DND-41 (cell line): ENCODE data around the gene NRCAM.

Source experiments
- ATAC-seq: fragments of 200-7000 bp; cut with Tn5 transposase; 3 replicates; pipeline ENCODE4 v1.9.1; 2021; ENCODE audit warnings: low read depth; ENCODE audit not compliant: insufficient read depth
- DNase-seq: peaks from one replicate; pipeline ENCODE4 v3.0.0-alpha.2; 2020
- H2AFZ ChIP-seq: 2 replicates; pipeline ENCODE4 v1.6.0; 2012; ENCODE audit warnings: low read depth, low read length
- H3K27ac ChIP-seq: 2 replicates; pipeline ENCODE4 v1.5.1; 2012; ENCODE audit warnings: low read length, inconsistent platforms
- H3K27me3 ChIP-seq: fragments of 200-600 bp; sonication (generic); 2 replicates; pipeline ENCODE4 v1.6.0; 2012; ENCODE audit warnings: low read length, mild to moderate bottlenecking, inconsistent platforms; ENCODE audit not compliant: insufficient read depth, poor library complexity
- H3K36me3 ChIP-seq: 2 replicates; pipeline ENCODE4 v1.5.1; 2012; ENCODE audit warnings: low read length, inconsistent platforms; ENCODE audit not compliant: insufficient read depth
- H3K4me1 ChIP-seq: 2 replicates; pipeline ENCODE4 v1.5.1; 2012; ENCODE audit warnings: mild to moderate bottlenecking, low read length; ENCODE audit not compliant: insufficient read depth
- H3K4me2 ChIP-seq: 2 replicates; pipeline ENCODE4 v1.6.0; 2012; ENCODE audit warnings: mild to moderate bottlenecking, moderate library complexity, low read length, inconsistent platforms; ENCODE audit not compliant: insufficient read depth
- H3K4me3 ChIP-seq, 2 experiments: fragments of 200-600 bp in 1 of 2; shearing (Covaris generic) in 1 of 2; 2 replicates each; pipeline ENCODE4 v1.5.1; 2012 to 2016; ENCODE audit warnings: inconsistent platforms in 2 of 2, low read length in 2 of 2, mild to moderate bottlenecking in 2 of 2, low read depth in 1 of 2, moderate library complexity in 1 of 2
- H3K79me2 ChIP-seq: 2 replicates; pipeline ENCODE4 v1.6.0; 2012; ENCODE audit warnings: low read length, inconsistent platforms; ENCODE audit not compliant: insufficient read depth
- H3K9ac ChIP-seq: 2 replicates; pipeline ENCODE4 v1.6.0; 2012; ENCODE audit warnings: low read depth, mild to moderate bottlenecking, inconsistent platforms, low read length, moderate library complexity
- H3K9me3 ChIP-seq: 2 replicates; pipeline ENCODE4 v1.5.1; 2012; ENCODE audit warnings: low read length, moderate library complexity, mild to moderate bottlenecking, inconsistent platforms; ENCODE audit not compliant: insufficient read depth, severe bottlenecking
- H4K20me1 ChIP-seq: 2 replicates; pipeline ENCODE4 v1.6.0; 2012; ENCODE audit warnings: low read length; ENCODE audit not compliant: insufficient read depth
- CTCF ChIP-seq: IDR thresholded peaks from 2 replicates; pipeline ENCODE4 v1.5.1; 2012; ENCODE audit warnings: borderline replicate concordance, low read length, moderate library complexity, mild to moderate bottlenecking; ENCODE audit not compliant: poor library complexity, severe bottlenecking; ENCODE audit errors: extremely low read depth
- EZH2 ChIP-seq: IDR thresholded peaks from 3 replicates; pipeline ENCODE4 v1.6.1; 2012; ENCODE audit warnings: borderline replicate concordance, low read depth, mild to moderate bottlenecking, moderate library complexity, low read length, inconsistent platforms; ENCODE audit not compliant: severe bottlenecking

The NRCAM gene

GRCh38 chr7:108498481-108498880 is 42.2 kb upstream of the NRCAM start:
- no peak for ATAC-seq
- Histone ChIP-seq H4K20me1 (no peaks in the 10 kb centered on the region), H2AFZ (no peak overlapping the region)

GRCh38 chr7:108497082-108497725 is 41.0 kb upstream of the NRCAM start:
- H3K4me1 ChIP-seq, result no peaks in the 10 kb centered on the region
- DNase-seq (peak; percentile 55), ATAC-seq (peak; percentile 80)
- H3K4me2 ChIP-seq, result no peak overlapping the region
- no peaks in the 10 kb centered on the region for H3K79me2 ChIP-seq
- no peak overlapping the region for H2AFZ ChIP-seq
- TF ChIP-seq EZH2, result no peak
- TF ChIP-seq CTCF, result peak; percentile 94
- H3K27ac ChIP-seq, result no peak overlapping the region
- no peaks in the 10 kb centered on the region for H3K27me3 ChIP-seq
- H4K20me1 ChIP-seq, result no peaks in the 10 kb centered on the region
- no peak overlapping the region for H3K4me3 ChIP-seq
- peaks cover 22% of the 10 kb centered on the region for H3K36me3 ChIP-seq
- no peak overlapping the region for H3K9ac ChIP-seq
- H3K9me3 ChIP-seq, result no peaks in the 10 kb centered on the region

More at GRCh38 chr7:108498481-108498880, 42.2 kb upstream of the NRCAM start:
- H3K4me1 ChIP-seq, result no peaks in the 10 kb centered on the region
- no peak overlapping the region for H3K27ac ChIP-seq
- TF ChIP-seq EZH2, result no peak
- no peak for DNase-seq
- H3K79me2 ChIP-seq, result no peaks in the 10 kb centered on the region
- H3K9ac ChIP-seq, result no peak overlapping the region
- peaks cover 22% of the 10 kb centered on the region for H3K36me3 ChIP-seq
- H3K9me3 ChIP-seq, result no peaks in the 10 kb centered on the region
- no peak overlapping the region for H3K4me2 ChIP-seq
- no peaks in the 10 kb centered on the region for H3K27me3 ChIP-seq
- H3K4me3 ChIP-seq, result no peak overlapping the region

GRCh38 chr7:108492742-108493141 is 36.5 kb upstream of the NRCAM start:
- no peaks in the 10 kb centered on the region for H3K79me2 ChIP-seq
- H3K36me3 ChIP-seq, result peaks cover 8% of the 10 kb centered on the region; the same call in 1 of the 2 replicates
- no peaks in the 10 kb centered on the region for H3K9me3 ChIP-seq
- no peak overlapping the region for H3K9ac ChIP-seq
- H3K4me1 ChIP-seq, result no peaks in the 10 kb centered on the region
- H3K4me2 ChIP-seq, result no peak overlapping the region
- no peak overlapping the region for H3K27ac ChIP-seq
- H4K20me1 ChIP-seq, result no peaks in the 10 kb centered on the region
- TF ChIP-seq EZH2, result no peak
- no peak for TF ChIP-seq CTCF
- no peak overlapping the region for H2AFZ ChIP-seq
- no peaks in the 10 kb centered on the region for H3K27me3 ChIP-seq
- ATAC-seq, result peak; percentile 37; the same call in 2 of the 3 replicates
- DNase-seq, result no peak
- H3K4me3 ChIP-seq, result no peak overlapping the region

- Histone ChIP-seq H3K9ac (no peak overlapping the region), H3K79me2 (no peaks in the 10 kb centered on the region), H3K27me3 (no peaks in the 10 kb centered on the region), H3K4me1 (no peaks in the 10 kb centered on the region), H3K27ac (no peak overlapping the region), H3K36me3 (no peaks in the 10 kb centered on the region; the same call in 1 of the 2 replicates), H3K9me3 (no peaks in the 10 kb centered on the region), H2AFZ (no peak overlapping the region), H3K4me2 (no peak overlapping the region), H4K20me1 (no peaks in the 10 kb centered on the region), H3K4me3 (no peak overlapping the region)
- ATAC-seq (no peak), DNase-seq (no peak)
- no peak for TF ChIP-seq CTCF
- TF ChIP-seq EZH2, result no peak
These were observed 32.7 kb upstream of the NRCAM start for GRCh38 chr7:108488768-108489538.
